Glomerular endothelial cell (primary cell): ENCODE data around the gene RPS19BP1. TPM values are rescaled to one million over a fixed set of nuclear protein-coding genes. Genes with fewer than 3 reads are reported as not detected.

Source experiments
- DNase-seq: peaks from one replicate; pipeline ENCODE4 v3.0.0-alpha.2; 2011; ENCODE audit warnings: low read depth, low spot score; ENCODE audit errors: extremely low read depth
- total RNA-seq: library from RNA; depleted of rRNA; stranded (reverse); fragments of >200 nt; gene quantifications from 2 replicates; pipeline ENCODE4 v1.2.3, GENCODE V29; 2015

RPS19BP1 gene, protein sequence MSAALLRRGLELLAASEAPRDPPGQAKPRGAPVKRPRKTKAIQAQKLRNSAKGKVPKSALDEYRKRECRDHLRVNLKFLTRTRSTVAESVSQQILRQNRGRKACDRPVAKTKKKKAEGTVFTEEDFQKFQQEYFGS
- total RNA-seq: 85.1 and 103 TPM in 2 replicates

DNA sequence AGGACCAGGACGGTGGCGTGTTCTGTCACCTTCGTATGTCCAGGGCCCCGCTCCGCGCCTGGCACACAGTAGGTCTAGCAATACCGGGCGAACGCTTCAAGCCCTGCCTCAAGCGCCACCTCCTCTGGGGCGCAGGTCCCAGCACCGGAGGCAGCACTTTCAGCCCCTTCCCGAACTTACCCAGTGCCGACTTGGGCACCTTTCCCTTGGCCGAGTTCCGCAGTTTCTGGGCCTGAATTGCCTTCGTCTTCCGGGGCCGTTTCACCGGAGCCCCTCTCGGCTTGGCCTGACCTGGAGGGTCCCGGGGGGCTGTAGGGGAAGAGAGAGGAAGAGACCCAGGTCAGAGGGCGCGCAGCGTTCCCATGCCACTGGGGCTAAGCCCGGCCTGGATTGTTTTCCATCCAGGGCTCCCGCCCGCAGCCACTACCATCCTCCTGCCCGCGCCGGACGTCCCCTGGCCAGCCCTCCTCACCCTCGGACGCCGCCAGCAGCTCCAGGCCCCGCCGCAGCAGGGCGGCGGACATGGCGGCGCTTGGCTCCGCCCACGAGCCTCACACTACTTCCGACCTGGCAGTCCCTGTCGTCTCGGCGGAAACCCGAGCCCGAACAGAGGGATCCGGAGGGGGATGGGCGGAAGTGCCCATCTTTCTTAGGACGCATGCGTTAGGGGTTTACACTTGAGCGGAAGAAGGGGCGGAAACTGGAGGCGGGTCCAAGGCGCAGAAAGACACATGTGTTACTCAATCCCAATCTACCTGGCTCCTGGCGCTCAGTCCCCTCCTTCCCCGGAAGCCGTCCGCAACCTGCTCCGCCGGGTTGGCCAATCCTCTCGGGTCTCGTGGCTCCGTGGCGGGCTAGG, at the start of gene RPS19BP1:
RPS19BP1 (minus strand) TSS at position 534 of the 859 bp plus-strand sequence; CDS start at position 524, 10 bp downstream.
- DNase-seq: peak; percentile 90

DNA sequence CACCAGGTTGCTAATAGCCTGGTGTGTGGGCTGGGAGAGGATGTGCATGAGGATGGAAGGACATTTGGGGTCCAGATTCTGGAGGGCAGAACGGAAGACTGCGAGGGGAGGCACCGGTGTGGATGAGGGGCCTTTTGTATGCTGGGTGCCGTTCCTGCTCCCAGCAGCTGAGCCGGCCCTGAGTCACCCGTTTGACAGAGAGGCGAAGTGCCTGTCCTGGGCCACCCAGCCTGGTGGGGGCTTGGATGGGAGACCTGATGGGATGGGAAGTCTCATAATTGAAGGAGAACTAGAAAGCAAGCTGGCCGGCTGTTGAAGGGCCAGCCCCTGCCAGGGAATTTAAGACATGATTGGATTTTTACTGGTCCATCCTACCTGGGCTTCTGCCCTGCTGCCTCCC, 48.8 kb upstream of the RPS19BP1 start:
- no peak for DNase-seq

DNA sequence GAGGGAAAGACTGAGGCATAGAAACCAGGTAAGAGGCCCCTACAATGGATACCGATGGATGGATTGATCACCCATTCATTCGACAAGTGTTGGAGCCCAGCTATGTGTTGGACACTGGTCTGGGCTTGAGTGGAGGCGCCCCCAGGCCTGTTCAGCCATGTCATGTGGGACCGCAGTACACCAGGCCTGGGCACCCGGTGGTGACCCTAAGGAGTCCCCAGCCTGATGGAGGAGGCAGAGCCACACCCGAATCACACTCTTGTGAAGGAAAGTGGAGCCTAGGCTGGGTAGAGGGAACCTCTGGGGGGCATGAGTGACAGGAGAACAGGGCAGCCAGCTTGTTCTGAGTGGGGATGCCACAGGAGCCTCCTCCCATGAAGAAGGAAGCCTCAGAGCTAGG, 48.2 kb upstream of the RPS19BP1 start:
- DNase-seq: no peak

DNA sequence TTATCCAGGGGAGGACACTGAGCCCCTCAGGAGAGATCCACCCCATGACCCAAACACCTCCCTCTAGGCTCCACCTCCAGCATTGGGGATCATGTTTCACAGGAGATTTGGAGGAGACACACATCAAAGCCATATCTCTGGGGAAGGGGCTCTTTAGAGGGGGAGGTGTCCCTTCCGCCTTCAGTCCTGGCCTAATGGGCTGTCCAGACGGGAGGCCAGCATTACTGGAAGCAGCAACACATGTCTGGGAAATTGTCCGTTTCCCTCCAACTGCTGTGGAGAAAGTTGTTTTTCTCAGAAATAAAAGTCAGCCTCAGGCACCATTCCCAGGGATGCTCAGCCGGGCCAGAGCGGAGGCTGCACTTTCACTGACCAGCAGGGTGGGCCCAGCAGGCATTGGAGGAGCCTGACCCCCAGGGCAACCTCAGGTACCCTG, 47.5 kb upstream of the RPS19BP1 start:
- DNase-seq: no peak

DNA sequence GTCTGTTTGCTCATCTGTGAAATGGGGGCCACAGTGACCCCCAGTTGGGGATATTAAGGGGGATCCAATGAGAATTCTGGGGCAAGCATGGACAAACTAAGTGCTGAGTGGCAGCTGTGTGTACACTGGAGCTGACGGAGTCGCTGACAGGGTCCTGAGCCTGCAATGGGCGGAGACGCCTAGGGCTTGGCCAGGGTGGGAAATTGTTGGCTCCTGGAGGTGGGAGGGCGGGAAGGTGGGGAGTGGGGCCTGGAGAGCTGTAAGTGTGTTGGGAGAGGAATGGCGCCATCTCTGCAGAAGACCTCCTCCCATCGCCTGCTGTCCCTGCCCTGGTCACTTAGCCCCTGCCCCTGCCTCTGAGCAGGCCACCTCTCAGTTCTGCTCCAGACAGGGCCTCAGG, 45.4 kb upstream of the RPS19BP1 start:
- DNase-seq: no peak

DNA sequence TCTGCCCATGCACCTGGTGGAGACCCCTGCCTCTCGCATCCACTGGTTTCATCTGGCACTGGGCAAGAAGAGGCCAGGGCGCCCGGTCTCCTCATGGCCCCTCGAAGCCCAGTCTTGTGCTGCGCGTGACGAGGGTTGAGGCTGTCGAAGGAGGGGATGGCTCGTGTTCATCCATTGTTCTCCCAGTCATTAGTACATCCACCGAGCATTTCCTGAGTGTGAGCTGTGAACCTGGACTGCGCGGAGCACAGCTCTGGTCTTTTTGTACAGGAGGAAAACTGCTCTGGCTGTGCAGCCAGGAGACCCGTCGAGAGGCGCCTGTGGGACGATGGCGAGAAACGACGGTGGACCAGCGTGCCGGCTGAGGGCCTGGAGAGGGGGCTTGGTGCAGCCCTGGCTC, 44.8 kb upstream of the RPS19BP1 start:
- peak; percentile 14 for DNase-seq

DNA sequence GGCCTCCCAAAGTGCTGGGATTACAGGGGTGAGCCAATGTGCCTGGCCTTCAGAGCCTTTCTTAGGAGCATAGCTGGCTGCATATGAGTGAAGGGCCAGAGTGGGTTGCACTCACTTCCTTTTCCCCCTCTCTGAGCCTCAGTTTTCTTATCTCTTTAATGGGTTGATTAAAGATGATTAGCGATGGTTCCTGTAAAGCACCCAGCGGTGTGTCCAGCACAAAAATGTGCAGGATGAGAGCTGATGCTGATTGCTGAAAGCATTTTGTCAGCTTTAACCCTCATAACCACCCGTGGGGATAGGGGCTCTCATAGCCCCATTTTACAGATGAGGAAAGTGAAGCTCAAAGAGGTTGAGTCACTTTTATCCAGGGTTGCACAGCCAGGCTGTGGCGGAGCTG, 43.5 kb upstream of the RPS19BP1 start:
- no peak for DNase-seq

DNA sequence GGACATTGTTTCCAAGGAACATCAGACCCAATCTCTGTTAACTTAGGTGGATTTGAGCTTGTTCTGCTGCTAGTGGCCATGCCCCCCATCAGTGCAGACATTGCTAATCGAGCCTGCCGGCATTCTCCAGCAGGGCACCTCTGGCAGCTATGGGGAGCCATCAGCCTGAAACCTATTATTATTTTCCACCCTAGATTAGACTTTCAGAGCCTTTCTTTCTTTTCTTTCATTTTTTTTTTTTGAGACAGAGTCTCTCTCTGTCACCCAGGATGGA, 42.9 kb upstream of the RPS19BP1 start:
- DNase-seq: no peak

DNA sequence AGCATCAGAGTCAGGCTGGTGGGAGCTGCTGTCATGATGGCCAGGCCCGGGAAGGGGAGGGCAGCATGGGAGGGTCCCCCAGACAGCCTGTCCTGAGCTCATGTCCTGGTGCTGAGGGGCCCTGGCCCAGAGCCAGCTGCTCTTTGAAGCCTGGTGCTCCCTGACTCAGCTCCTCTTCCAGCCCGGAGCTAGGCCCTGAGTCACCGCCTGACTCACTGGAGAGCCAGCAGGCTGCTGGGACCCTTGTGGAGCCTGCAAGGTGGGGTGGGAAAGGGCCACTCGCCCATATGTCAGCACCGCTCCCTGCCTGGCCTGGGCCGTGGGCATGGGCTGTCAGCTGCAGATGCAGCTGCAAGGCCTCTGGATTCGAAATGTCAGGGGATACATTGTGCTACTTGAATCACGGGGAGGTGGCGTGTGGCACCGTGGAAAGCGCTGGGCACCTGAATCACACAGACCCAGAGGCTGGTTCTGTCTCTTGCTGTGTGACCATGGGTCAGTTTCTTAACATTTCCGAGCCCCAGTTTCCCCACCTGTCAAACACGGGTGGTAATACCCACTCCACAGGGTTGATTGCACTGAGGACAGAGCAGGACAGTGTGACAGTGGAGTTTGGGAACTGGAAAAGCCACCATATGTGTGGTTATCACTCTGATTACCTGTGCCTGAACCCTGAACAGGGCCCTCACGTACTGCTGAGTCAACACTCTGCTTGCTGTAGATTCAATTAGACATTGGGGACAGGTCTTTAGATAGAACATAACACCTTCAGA, 42.4 kb upstream of the RPS19BP1 start:
- DNase-seq: peak; percentile 44

DNA sequence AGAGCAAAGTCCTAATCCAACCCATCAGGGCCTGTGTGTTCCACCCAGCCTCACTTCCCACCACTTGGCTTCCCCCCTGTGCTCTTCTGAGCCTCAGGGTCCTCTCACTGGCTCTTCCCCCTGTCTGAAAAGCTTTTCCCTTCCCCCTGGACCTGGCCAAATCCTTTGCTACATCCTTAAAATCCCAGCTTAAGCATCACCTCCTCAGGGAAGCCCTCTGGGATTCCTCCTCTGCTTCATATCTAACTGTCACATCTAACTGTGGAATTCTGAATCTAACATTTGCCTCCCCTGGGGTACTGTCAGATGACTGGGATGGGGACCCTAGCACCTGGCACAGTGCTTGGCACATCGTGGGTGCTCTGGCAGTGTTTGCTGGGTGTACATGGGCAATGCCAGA, 39.0 kb upstream of the RPS19BP1 start:
- no peak for DNase-seq

DNA sequence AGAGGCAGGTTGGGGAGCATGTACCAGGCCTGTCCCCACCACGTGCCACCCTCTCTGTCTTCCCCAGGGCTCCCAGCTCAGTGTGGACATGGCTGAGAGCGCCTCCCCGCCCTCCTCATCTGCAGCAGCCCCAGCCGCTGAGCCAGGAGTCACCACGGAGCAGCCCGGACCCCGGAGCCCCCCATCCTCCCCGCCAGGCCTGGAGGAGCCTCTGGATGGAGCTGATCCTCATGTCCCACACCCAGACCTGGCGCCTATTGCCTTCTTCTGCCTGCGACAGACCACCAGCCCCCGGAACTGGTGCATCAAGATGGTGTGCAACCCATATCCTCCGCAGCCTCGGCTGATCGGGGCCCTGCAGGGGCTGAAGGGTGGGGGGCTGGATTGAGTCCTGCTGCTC, 38.1 kb upstream of the RPS19BP1 start, which contains the start of gene CACNA1I:
CACNA1I (plus strand) TSS at position 89 of the 400 bp plus-strand sequence; CDS start at position 89, 0 bp downstream.
- DNase-seq: no peak

DNA sequence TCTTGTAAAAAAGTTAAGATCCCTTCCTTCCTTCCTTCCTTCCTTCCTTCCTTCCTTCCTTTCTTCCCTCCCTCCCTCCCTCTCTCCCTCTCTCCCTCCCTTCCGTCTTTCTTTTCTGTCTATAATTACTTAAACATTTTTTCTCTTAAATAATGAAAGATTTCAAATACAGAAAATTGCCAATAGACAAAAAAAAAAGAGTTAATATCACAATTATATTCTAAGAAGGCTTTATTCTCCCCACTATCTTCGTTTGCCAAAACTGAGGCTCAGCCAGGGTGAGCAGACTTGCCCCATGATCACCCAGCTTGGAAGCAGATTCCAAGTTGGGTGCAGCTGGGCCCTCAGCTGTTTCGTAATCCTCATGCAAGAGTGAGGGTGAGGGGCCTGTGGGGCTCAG, 37.7 kb upstream of the RPS19BP1 start:
- no peak for DNase-seq

DNA sequence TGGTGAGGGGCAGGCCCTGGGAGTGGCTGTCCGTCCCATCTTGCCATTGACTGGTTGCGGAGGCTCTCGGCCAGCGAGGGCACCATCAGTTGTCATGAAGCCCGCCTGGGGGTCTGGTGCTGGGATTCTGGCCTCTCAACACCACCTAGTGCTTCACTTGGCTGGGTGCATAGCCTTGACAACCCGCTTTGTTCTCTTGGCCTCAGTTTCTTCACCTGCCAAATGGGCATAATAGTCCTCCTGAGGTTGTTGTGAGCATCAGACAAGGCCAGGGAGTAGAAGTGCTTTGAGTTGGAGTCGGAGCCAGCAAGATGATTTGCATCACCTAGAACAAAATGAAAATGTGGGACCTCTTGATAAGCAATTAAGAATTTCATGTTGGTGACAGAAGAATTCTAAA, 36.5 kb upstream of the RPS19BP1 start:
- DNase-seq: no peak

DNA sequence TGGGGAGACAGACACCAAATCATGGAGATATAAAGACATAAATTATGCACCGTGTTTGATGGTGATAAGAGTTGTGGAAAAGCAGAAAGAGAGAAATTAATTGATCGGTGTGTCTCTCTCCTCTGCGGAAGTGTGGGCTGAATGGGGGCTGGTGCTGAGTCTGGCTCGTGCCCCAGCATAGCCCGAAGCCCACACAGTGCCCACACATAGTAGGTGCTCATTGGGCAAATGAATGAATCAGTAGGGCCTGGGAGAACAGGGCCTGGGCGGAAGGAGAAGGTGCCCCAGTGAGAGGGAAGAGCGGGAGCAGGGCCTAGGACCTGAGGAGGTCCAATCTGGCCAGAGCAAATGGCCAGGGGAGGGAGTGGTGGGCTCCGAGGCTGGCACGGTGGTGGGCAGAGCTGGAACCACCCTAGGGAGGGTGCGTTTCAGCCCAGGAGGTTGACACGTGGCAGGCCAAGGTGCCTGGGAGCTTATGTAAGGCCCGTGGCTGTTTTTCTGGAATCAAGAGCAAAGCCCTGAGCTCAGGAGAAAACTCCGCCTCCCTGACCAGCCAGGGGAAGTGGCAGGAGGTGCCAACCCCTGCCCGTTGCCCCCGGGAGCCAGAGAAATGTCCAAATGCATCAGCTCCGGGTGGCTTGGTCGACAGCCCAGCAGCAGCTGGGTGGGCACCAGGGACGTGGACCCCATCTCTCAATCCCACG, 35.9 kb upstream of the RPS19BP1 start:
- DNase-seq: no peak

DNA sequence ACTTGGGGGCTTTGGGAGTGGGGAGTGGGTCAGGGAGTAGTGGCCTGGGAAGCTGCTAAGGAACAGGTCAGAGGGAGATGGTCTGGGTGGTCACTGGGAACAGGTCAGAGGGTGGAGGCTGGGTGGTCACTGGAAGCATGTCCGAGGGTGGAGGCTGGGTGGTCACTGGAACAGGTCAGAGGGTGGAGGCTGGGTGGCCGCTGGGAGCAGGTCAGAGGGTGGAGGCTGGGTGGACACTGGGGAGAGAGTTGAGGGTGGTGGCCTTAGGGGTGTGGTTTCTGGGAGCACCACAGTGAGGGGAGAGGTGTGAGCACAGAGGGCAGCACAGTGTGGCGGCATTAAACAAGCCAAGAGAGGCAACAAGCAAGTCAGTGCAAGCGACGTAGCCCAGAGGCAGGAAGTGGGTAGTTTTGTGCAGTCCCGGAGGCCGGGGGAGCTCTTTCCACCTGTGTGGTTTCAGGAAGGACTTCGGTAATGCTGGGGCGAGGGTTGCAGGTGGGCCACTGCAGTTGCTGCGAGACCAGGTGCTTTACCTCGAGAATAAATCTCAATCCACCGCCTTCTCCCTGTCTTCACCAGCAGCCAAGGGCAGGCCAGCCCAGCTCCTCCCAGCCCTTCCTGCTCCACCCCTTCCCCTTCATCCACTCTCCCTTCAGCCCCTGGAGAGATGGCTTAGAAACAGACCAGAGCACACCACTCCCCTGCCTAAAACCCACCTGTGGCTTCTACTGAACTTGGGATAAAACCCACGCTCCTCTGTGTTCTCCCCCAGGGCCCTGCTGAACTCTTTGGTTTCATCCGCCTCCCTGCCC, 34.8 kb upstream of the RPS19BP1 start:
- no peak for DNase-seq

DNA sequence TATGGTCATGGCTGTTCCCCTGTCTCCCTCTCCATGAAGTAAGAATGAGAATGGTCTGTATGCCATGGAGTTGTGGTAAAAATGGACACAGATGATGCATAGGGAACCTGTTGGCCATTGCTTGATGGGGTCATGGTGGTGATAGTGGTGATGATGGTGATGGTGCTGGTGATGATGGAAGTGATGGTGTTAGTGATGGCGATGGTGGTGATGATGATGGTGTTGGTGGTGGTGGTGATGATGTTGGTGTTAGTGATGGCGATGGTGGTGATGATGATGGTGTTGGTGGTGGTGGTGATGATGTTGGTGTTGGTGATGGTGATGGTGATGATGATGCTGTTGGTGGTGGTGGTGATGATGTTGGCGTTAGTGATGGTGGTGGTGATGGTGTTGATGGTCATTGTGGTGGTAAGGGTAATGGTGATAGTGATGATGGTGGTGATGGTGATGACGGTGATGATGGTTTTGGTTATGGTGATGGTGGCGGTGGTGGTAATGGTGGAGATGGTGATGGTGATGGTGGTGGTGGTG, 32.9 kb upstream of the RPS19BP1 start:
- no peak for DNase-seq

DNA sequence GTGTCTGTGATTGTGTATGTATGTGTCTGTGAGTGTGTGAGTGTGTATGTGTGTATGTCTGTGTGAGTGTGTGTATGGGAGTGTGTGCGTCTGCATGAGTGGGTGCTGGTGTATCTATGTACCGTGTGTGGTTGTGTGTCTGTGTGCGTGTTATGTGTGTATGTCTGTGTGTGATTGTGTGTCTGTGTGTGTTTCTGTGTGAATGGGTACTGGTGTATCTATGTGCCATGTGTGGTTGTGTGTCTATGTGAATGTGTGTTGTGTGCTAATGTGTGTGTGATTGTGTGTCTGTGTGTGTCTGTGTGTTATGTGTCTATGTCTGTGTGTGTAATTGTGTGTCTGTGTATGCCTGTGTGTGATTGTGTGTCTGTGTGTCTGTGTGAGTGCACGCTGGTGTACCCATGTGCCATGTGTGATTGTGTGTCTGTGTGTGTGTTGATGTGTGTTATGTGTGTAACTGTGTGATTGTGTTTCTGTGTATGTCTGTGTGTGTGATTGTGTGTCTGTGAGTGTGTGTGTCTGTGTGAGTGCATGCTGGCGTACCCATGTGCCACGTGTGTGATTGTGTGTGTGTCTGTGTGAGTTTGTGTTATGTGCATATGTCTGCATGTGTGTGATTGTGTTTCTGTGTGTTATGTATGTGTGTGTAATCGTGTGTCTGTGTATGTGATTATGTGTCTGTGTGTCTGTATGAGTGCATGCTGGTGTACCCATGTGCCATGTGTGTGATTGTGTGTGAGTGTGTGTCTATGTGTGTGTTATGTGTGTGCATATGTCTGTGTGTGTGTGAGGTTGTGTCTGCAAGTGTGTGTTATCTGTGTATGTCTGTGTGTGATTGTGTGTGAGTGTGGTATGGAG, 31.3 kb upstream of the RPS19BP1 start:
- DNase-seq: no peak

DNA sequence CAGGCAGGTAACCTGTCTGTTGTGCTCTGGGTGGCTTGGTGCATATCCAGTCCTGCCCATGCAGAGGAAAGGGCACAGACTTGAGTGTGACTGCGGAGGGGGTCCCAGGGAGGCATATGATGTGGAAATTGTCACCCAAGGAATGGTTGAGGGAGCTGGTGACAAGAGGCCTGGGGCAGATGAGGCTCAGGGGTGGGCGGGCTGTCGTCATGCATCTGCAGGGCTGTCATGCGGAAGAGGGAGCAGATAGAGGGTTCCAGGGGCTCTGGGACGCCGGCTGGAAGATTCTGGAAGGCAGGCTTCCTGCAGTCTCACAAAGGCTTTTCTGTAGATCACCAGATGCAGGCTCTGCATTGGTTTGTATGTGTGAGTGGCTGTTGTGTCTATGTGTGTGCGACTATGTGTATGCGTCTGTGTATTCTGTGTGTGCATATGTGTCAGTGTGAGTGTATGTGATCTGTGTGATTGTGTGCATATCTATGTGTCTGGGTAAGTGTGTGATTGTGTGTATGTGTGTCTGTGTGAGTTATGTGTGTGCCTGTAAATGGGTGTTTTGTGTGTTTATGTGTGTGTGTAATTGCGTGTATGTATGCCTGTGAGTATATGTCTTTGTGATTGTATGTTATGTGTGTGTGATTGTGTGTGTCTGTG, 30.4 kb upstream of the RPS19BP1 start:
- no peak for DNase-seq

DNA sequence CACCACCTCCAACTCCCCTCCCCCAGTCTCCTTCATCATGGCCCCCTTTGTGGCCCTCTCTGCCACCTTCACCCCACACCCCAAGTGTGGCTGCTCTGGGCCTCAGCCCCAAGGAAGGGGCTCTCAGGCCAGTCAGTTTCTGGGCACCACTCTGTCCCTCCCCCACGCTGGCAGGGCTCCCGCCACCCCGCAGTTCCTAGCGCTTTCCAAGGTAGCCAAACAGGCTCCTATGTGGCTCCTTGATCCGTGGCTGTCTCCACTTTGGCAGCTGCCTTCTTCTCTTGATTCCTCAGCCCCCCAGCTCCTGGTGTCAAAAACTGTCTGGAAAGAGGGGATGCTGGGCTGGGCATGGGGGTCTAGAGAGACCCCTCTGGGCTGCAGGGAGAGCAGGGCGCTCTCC, 27.6 kb upstream of the RPS19BP1 start:
- no peak for DNase-seq
